GM03348 (cell line): Measurements from ENCODE around the gene C12orf42.
"Not testable (repeated sequence)": the region's sequence is repeated elsewhere in the genome, so short reads cannot be mapped to it uniquely, and the experiment has no call there.

Experiments
- DNase-seq: peaks from one replicate; pipeline ENCODE4 v3.0.0; 2012; ENCODE audit warnings: low spot score

Gene C12orf42

GRCh38 chr12:103494734-103495468 lies 867 bp downstream of the C12orf42 start:
- DNase-seq = no peak

- DNase-seq = no peak
Observed at GRCh38 chr12:103494051-103494733, 1.6 kb downstream of the C12orf42 start.

- no peak for DNase-seq
Observed at GRCh38 chr12:103493199-103493598, 2.6 kb downstream of the C12orf42 start.

GRCh38 chr12:103482365-103482764 lies 13.4 kb downstream of the C12orf42 start:
- no peak for DNase-seq

- no peak for DNase-seq
Observed at GRCh38 chr12:103475073-103475472, 20.7 kb downstream of the C12orf42 start.

GRCh38 chr12:103470664-103471063 lies 25.1 kb downstream of the C12orf42 start:
- no peak for DNase-seq

GRCh38 chr12:103469719-103470118 lies 26.0 kb downstream of the C12orf42 start:
- DNase-seq = no peak

GRCh38 chr12:103468837-103469236 lies 26.9 kb downstream of the C12orf42 start:
- no peak for DNase-seq

- DNase-seq = no peak
Observed at GRCh38 chr12:103462675-103463074, 33.1 kb downstream of the C12orf42 start.

- DNase-seq = no peak
Observed at GRCh38 chr12:103457471-103457870, 38.3 kb downstream of the C12orf42 start.

- DNase-seq = no peak
Observed at GRCh38 chr12:103456006-103456405, 39.8 kb downstream of the C12orf42 start.

- DNase-seq = no peak
Observed at GRCh38 chr12:103455020-103455763, 40.6 kb downstream of the C12orf42 start.

- DNase-seq = no peak
Observed at GRCh38 chr12:103444983-103445382, 50.8 kb downstream of the C12orf42 start.

- DNase-seq = no peak
Observed at GRCh38 chr12:103442822-103443221, 52.9 kb downstream of the C12orf42 start.

GRCh38 chr12:103442182-103442555 lies 53.6 kb downstream of the C12orf42 start:
- no peak for DNase-seq

- DNase-seq = no peak
Observed at GRCh38 chr12:103441437-103442181, 54.2 kb downstream of the C12orf42 start.

GRCh38 chr12:103434165-103435105 lies 61.3 kb downstream of the C12orf42 start:
- DNase-seq = not testable (repeated sequence)

- DNase-seq = no peak
Observed at GRCh38 chr12:103431950-103432349, 63.8 kb downstream of the C12orf42 start.

GRCh38 chr12:103431387-103431786 lies 64.4 kb downstream of the C12orf42 start:
- DNase-seq = no peak

GRCh38 chr12:103425674-103426073 lies 70.1 kb downstream of the C12orf42 start:
- not testable (repeated sequence) for DNase-seq
